GM10847 (cell line): Measurements from ENCODE around the gene DMD.

ENCODE experiments used
- POLR2A ChIP-seq: IDR thresholded peaks from 2 replicates; pipeline ENCODE4 v1.6.1; 2011; ENCODE audit not compliant: insufficient read length; ENCODE audit errors: extremely low read depth

The DMD gene

GRCh38 chrX:31153475-31154047 lies 2057.8 kb downstream of the DMD start:
- no peak for TF ChIP-seq POLR2A

GRCh38 chrX:31147175-31147574 lies 2064.2 kb downstream of the DMD start:
- TF ChIP-seq POLR2A: no peak

- no peak for TF ChIP-seq POLR2A
Observed at GRCh38 chrX:31139961-31140360, 2071.4 kb downstream of the DMD start.

- TF ChIP-seq POLR2A: no peak
Observed at GRCh38 chrX:31138124-31138523, 2073.2 kb downstream of the DMD start.

- no peak for TF ChIP-seq POLR2A
Observed at GRCh38 chrX:31136144-31136611, 2075.2 kb downstream of the DMD start.

- no peak for TF ChIP-seq POLR2A
Observed at GRCh38 chrX:31132821-31133241, 2078.5 kb downstream of the DMD start.

GRCh38 chrX:31130457-31131220 lies 2080.7 kb downstream of the DMD start:
- no peak for TF ChIP-seq POLR2A

- no peak for TF ChIP-seq POLR2A
Observed at GRCh38 chrX:31128855-31129254, 2082.5 kb downstream of the DMD start.

- no peak for TF ChIP-seq POLR2A
Observed at GRCh38 chrX:31127716-31128115, 2083.6 kb downstream of the DMD start.

- no peak for TF ChIP-seq POLR2A
Observed at GRCh38 chrX:31126205-31126604, 2085.1 kb downstream of the DMD start.

DNA sequence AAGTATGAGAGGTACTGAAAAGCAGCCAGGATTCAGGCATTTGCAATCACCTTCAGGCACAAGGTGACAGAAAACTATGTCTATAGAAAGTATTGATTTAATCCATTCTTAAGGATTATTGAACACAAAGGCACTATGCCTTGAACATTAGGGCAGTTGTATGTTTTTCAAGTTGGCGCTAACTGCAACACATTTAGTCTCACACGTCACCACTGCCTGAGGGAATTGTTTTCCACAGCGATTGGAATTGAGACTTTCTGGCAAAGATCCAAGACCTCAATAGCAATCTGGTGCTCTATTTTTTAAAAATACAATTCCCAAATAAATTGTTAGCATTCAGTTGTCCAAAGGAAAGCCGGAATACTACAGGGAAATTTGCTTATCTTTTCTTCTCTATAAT lies 2086.8 kb downstream of the DMD start:
- no peak for TF ChIP-seq POLR2A

- TF ChIP-seq POLR2A: no peak
Observed at GRCh38 chrX:31123335-31123734, 2088.0 kb downstream of the DMD start.

GRCh38 chrX:31117266-31117665 lies 2094.1 kb downstream of the DMD start:
- TF ChIP-seq POLR2A: no peak

DNA sequence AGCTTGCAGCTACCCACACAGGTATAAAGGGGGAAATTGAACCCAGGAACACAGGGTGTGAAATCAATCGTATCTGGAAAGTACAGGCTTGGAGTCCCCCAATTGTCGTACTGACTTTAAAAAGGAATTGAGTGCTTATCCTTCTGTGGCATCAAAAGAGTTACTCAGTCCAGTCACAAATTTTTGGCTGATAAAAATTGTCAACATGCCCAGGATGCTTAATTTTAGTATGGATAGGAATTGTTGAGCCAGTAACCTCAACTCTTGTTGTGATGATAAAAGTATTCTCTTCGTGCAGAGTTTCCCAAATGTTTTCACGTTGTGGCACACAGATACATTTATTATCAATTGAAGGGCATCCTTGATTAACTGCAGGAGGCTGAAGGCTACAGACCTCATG lies 2096.0 kb downstream of the DMD start:
- no peak for TF ChIP-seq POLR2A

DNA sequence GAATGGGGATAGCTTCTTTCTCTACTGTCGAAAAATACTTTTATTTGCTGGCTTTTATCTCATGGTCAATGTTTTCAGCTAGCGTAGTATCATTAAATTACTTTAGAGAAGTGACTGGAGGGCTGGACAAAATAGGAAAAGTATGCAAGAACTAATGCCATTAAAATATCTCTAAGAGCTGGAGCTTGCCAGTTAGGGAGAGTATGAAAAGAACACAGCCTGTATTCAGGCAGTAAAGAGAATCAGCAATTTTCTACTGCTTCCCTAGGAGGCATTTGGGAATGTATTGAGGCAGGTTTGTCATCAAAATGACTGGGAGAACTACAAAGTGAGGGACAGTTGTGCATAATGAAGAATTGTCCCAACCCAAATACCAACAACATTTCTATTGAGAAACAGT lies 2096.5 kb downstream of the DMD start:
- TF ChIP-seq POLR2A: no peak

GRCh38 chrX:31112226-31112999 lies 2098.9 kb downstream of the DMD start:
- no peak for TF ChIP-seq POLR2A

- no peak for TF ChIP-seq POLR2A
Observed at GRCh38 chrX:31110657-31111056, 2100.7 kb downstream of the DMD start.
